Esophagus mucosa (tissue), 1 donor: ENCODE results near the gene SIAH1. TPM values are rescaled to one million over a fixed set of nuclear protein-coding genes. Genes with fewer than 3 reads are reported as not detected.
"Not testable (repeated sequence)": the region's sequence is repeated elsewhere in the genome, so short reads cannot be mapped to it uniquely, and the experiment has no call there.

Source experiments
- ATAC-seq: fragments of 200-7000 bp; cut with Tn5 transposase; one replicate; pipeline ENCODE4 v1.9.1; 2020
- total RNA-seq: library from RNA; stranded (reverse); gene quantifications from one replicate; pipeline ENCODE4 v1.2.4, GENCODE V29; 2023
- donor health status: DM: yes; HTN: yes; CAD: no.

Gene SIAH1
- total RNA-seq, 1 donor from 2014 or later: 13.7 TPM

GRCh38 chr16:48366165-48367093 is 18.8 kb downstream of the SIAH1 start:
- peak; percentile 78 for ATAC-seq

- peak; percentile 99 for ATAC-seq
Measured at GRCh38 chr16:48365601-48366164, 19.5 kb downstream of the SIAH1 start.

GRCh38 chr16:48365025-48365600 is 20.1 kb downstream of the SIAH1 start:
- peak; percentile 56 for ATAC-seq

GRCh38 chr16:48361540-48362144 is 23.6 kb downstream of the SIAH1 start:
- no peak for ATAC-seq

GRCh38 chr16:48361012-48361411 is 24.2 kb downstream of the SIAH1 start:
- no peak for ATAC-seq

- no peak for ATAC-seq
Measured at GRCh38 chr16:48359983-48360382, 25.2 kb downstream of the SIAH1 start.

- no peak for ATAC-seq
Measured at GRCh38 chr16:48358419-48358818, 26.8 kb downstream of the SIAH1 start.

- no peak for ATAC-seq
Measured at GRCh38 chr16:48356633-48357376, 28.4 kb downstream of the SIAH1 start.

GRCh38 chr16:48354877-48355855 is 30.0 kb downstream of the SIAH1 start:
- no peak for ATAC-seq

GRCh38 chr16:48354385-48354784 is 30.8 kb downstream of the SIAH1 start:
- ATAC-seq: not testable (repeated sequence)

- ATAC-seq: peak; percentile 84
Measured at GRCh38 chr16:48353565-48354163, 31.5 kb downstream of the SIAH1 start.

- no peak for ATAC-seq
Measured at GRCh38 chr16:48352648-48353390, 32.4 kb downstream of the SIAH1 start.

- ATAC-seq: peak; percentile 52
Measured at GRCh38 chr16:48350736-48351135, 34.5 kb downstream of the SIAH1 start.

- ATAC-seq: no peak
Measured at GRCh38 chr16:48347980-48348379, 37.2 kb downstream of the SIAH1 start.

GRCh38 chr16:48347191-48347865 is 37.9 kb downstream of the SIAH1 start:
- no peak for ATAC-seq

- ATAC-seq: no peak
Measured at GRCh38 chr16:48342591-48342990, 42.6 kb downstream of the SIAH1 start.

GRCh38 chr16:48340054-48340453 is 45.2 kb downstream of the SIAH1 start:
- ATAC-seq: no peak

- no peak for ATAC-seq
Measured at GRCh38 chr16:48335961-48336360, 49.3 kb downstream of the SIAH1 start.

GRCh38 chr16:48334325-48334724 is 50.9 kb downstream of the SIAH1 start:
- ATAC-seq: no peak
